CD4-positive, alpha-beta T cell treated with Interleukin-12 subunit alpha and Interleukin-12 subunit beta, for 1 hour (primary cell): Measurements from ENCODE around the gene TSPAN5.

Source experiments
- DNase-seq: peaks from one replicate; pipeline ENCODE4 v3.0.0-alpha.2; 2020

The TSPAN5 gene

DNA sequence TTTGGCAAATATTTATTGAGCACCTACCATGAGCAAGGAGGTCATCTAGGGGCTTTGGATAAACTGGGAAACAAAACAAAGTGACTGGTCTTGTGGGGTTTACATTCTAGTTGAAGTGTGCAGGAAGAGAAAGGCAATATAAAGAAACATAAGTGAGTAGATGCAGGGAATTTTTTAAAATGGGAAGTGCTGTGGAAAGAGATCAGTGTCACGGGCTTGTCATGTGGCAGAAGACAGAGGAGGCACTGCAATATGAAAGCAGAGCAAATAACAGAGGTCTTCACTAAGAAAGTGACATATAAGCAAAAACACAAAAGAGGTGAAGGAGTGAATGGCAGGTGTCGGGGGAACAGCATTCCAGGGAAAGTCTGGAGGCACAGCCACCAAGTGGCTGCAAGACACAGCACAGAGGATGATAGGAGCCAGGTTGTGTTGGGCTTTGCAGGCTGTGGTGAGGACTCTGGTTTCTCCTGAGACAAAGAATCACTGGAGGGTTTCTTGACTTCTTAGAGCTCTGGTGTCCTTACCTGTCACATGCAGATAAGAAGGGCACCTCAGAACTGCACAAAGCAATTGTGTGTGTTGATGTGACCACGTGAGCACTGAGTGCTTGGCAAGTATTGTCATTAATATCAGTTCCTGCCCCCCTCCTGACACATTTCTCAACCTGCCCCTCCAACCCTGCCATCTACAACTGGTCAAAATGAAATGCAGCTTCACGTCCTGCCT is 143.5 kb downstream of the TSPAN5 start:
- no peak for DNase-seq

DNA sequence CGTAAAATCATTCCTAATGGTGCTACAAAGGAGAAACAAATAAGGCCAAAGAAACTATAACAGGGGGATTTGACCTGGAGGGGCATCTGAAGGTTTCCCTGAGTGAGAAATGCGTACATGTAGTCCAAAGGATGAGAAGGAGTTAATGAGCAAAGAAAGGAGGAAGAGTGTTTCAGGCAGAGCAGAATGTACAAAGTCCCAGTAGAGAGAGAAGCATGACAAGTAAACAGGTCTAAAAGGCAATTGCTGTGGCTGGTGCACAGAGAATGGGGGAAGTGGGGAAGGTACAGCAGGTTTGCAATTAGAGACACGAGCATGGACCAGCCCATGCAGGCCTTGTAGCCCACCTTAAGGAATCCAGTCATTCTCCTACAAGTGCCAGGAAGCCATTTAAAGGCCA is 145.5 kb downstream of the TSPAN5 start:
- DNase-seq: no peak

DNA sequence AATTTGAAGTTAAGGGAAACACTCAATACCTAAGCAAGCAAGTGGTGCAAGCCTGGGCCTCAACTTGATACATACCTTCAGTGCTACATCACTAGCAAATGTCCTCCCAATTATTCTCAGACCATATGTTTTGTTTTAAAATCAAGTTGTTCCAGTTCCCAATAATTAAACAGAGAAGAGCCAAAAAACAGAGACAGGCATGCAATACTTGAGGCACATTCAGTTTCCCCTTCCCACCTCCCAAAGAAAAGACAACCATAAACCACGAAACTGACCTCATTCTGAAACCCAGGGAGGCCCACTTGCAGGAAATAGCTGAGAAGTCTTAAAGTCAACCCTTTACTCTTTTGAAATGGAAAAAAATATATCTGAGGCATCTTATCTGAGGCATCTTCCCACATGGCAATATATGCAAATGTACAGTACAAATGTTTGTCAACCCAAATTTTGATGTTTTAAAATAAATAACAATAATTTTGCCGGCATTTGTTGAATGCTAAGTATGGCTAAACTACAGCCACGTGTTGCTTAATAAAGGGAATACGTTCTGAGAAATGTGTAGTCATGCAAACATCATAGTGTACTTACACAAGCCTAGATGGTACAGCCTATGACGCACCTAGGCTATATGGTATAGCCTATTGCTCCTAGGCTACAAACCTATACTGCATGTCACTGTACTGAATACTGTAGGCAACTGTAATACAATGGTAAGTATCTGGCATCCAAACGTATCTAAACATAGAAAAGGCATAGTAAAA is 147.5 kb downstream of the TSPAN5 start:
- DNase-seq: no peak

DNA sequence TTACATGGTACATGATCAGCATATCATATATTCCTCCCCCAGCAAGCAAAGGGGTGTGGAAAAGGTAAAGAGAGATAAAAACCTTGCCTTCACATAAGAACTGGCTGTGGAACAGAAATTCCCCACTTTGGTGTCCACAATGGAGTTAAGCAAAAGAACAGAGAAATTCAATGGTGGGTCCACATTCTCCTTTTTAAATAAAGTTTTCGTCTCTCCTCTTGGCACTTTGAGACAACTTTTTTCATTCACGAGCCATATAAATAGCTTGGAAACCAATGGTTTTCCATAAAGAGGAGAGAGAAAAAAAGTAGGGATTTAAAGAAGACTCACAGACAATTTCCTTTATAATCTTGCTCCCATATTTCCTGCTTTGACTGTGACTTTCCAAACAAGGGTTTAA is 148.1 kb downstream of the TSPAN5 start:
- no peak for DNase-seq

DNA sequence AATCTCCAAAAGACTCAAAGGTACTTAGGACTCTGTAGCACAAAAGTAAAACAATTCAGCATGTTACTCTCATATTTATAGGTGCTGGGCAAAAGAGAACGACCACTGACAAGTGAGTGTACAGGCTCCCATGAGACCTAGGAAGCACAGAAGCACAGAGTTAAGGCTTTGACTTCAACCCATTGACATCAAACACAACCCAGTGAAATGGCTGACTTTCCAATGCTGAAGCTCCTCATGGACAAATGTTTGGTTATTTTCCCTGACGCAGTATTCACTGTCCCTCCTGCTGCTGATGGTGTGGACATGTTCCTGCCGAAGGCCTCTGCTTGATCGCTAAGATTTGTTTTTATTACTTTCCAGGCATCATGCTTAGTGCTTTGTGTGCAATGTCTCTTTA is 148.7 kb downstream of the TSPAN5 start:
- no peak for DNase-seq

DNA sequence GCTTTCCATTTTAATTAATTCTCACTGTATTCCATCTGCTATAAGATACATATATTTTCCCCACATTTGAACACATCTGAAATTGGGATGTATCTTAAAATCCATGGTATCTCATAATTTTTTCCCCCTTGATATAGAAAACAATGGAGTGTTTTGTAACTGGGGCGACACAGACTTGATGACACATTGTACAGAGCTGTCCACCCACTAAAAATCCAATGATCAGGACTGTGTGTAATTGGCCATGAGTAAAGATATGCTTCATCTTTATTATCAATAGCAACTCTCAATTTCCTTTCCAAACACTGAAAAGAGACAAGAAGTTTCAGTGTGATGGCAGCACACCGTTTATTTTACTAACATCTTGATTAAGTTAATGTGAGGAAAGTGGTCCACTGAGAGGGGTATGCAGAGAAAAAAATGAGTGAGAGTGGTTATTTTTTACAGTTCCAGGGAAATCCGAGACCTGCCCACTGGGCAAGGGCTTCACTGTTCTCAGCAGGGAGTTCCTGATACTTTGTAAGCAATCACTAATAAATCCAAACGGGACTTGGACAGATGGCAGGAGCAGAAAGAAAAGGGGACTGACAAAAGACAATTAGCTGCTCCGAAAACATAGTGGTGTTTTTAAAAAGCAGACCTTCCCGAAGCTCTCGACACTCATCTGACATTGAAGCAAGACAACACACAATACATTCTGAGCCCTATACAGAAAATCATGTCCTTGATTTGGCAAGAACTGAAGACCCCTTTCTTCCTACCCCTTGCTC is 149.4 kb downstream of the TSPAN5 start:
- DNase-seq: no peak

DNA sequence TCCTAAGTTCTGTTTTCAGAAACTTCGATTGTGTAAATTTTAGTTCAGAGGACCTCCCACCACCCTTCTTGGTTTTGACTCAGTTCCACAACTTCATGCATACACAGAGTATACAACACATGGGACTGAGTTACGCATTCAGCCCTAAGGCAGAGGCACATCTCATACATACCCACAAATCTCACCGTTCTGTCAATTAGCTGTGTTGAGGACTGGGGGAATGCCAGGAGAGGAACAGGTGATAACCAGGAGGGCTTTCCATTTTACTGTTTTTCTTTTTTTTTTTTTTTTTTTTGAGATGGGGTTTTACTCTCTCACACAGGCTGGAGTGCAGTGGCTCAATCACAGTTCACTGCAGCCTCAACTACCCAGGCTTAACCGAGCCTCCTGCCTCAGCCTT is 150.2 kb downstream of the TSPAN5 start:
- DNase-seq: no peak

DNA sequence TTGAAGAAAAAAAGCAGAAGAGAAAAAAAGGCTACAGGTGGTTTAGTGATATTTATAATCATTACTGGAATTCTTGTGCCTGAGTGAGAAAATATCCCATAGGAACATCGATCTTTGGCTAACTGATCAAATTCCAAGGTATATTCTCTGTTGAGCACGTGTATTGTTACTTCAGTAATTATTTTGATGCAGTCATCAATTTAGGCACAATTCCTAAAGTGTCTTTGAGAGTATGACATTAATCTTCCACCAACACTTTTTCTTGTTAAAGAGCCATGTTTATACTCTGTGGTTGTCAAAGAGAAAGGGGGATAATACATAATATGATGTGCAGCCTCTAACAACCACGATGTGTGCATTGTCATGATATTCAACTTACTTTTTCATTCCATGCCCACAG is 151.1 kb downstream of the TSPAN5 start:
- DNase-seq: no peak

DNA sequence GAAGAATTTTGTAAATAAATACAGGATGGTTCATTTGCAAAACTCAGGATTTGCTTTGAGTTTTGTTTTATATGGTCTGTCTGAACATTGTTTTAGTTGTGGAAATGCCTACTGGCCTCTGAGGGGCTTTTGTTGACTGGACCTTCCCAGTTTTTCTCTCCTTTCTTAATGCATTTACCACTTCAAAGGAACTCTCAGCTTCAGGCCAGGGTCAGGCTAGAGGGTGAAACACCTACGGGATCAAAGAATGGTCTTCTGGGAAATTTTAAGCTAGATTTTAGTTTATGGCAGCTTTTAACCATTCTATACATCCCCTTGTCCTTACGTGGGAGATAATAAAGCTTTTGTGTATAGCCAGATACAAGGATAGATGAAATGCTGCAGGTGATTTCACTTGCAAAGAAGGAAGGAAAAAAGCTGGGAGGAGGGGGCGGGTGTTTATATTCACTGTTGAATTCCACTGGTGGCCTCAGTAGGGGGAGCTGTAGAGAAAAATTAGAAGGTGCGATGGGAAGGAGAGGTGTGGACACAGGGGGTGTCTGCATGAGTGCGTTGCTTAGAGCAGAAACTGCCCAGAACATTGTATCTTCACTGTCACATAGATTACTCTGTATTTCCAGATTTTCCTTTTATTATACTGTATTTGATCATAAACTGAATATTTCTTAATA is 151.8 kb downstream of the TSPAN5 start:
- DNase-seq: no peak

DNA sequence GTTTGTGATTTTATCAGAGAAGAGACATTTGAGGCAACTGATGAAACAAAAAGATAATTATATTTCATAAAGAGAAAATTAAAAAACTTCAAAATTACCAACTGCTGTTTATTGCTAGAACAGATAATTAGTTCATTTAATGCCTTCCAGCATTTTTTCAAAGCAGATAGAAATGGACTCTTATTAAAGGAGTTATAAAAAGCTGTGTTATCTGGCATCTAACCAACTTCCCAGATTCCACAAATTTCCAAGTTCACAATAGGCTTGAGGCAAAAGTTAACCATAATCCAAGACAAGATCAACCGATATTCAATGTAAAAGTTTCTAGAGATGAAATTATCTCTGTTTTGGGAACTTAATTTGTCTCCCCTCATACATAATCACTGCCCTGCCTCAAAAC is 152.4 kb downstream of the TSPAN5 start:
- DNase-seq: no peak

DNA sequence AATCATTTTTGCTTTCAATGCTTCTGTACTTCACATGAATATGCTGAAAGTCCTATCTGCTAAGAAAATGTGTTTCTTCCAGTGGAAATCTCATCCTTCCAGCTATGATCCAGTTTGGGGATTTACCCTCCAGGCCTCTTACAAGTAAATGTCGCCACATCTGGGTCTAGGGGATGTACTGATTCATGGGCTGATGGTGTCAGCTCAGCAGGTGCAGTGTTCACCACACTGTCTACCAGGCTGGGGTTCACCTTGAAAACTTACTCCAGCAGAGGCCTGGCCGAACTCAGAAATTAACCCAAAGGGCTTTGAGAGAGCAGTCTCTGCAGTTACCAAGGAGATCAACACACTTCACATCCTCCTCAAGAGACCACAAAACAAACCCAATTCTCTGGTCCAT is 154.3 kb downstream of the TSPAN5 start:
- no peak for DNase-seq

DNA sequence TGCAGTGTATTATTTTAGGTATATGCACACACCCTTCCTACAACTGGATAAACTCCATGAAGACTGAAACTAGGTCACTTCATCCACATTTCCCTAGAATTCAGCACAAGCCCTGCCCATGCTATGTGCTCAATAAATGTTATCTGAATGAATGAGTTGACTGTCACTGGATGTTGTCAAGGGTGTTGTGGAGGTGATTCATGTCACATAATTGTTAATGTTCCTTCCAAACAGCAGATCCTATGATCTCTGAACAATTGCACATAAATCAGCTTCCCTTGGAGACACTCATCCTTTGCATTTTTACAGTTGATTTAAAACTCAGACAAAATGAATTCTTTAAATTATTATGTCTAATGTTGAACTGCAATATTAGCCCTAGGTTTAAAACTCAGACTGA is 154.7 kb downstream of the TSPAN5 start:
- DNase-seq: no peak

DNA sequence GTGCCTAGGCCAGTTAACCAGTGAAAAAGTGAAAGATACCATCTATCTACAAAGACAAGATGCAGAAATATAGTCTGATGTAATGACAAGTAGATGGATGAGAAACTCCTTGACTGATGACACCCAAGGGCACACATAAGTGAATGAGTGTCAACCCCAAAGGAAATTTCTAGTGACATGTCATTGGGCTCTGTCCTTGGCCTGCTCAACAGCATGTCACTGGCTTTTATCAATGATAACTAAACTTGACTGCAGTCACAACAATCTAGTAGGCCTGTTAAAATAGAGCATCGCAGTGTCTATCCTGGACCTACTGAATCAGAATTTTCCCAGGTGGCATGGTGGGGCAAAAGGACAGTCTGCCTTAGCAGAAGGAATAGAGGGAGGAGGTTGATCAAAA is 155.8 kb downstream of the TSPAN5 start:
- DNase-seq: no peak

DNA sequence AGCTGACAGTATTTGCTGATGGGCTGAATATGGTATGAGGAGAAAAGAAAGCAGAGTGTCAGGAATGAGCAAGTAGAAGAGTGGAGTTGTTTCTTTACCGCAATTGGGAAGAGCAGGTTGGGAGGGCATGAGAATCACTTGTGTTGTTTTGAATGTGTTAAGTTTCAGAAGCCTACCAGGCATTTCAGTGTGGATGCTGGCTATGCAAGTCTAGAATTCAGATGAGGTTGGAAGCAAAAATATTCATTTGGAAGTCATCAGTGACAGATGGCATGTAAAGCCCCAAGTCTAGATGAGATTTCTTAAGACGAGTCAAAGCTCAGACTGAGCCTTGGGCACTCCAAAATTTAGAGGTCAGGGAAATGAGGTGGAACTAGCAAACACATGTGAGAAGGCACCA is 156.4 kb downstream of the TSPAN5 start:
- no peak for DNase-seq

DNA sequence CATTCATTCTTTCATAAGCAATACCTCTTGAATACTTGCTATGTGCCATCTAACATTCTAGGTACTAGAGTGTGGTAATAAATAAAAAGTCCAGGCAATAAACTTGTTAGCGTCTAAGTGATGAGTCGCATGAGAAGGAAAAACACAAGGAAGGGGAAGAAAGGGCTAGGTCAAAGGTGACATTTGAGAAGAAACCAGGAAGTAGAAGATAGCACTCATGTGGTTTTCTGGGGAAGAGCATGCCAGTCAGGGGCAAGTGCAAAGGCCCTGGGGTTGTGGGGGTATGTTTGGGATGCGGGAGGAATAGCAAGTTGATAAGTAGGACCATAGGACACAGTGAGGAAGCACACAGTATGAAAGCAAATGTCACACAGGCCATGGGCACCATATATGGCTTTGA is 157.0 kb downstream of the TSPAN5 start:
- no peak for DNase-seq

DNA sequence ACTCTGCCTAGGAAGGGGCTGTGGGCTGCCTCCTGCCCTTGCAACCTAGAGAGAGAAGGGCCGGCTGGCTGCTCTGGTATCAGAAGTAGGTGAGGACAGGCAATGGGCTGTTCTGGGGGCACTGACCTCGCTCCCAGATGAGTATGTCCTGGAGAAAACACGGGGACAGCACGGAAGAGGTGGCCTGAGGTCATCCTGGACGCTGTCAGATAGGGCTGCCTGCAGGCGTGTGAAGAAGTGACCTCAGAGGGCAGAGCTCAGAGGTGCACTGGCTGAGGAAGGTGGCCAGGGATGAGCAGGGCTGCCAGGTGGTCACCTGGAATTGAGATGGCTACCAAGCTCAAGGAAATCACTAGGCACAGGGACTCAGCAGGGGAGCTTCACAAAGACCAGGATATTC is 159.6 kb downstream of the TSPAN5 start:
- no peak for DNase-seq

DNA sequence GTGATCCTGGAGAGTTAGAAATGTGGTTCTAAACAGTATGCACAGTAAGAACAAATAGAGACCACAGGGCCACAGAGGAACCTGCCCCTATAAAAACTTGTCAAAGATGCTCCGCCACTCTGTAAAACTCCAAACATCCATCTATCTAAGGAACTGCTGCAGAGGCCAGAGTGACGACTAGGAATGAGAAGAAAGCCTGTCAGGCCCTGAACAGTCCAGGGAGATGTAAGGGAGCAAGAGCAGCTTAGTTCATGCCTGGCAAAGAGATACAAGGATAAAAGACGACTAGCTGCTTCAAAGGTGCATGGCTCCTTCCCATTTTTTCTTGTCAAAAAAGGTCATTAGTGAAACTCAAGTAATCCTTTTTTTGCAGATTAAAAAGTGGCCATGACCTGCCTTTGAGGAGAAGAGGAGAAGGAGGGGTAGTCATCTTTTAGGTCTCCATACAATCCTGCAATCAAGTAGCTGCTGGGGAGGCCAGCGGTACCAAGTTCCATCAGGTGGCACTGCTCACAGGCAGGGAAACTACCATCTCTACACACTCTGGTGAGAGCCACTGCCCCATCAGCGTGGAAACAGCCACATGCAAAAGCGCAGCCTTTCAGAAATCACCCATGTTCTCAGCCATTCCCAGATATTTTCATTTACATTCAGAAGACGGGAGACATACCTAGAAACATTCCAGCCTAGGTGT is 162.1 kb downstream of the TSPAN5 start:
- DNase-seq: no peak

DNA sequence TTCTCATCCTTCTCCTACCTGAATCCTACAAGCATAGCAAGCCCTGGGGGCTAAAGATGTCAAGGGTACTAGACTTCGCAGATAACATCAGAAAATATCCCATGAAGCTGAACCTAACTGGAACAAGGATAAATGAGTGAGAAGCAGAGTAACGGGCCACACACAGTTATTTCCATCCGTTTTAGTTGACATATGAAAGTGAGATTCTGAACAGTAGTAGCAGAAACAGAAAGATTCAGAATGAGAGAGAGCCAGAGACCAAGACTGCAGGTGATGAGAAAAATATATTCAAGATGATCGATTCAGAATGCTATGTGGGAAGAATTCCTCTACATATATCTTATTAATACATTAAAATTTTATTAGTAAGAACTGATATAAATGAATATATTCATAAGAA is 165.1 kb downstream of the TSPAN5 start:
- DNase-seq: no peak

DNA sequence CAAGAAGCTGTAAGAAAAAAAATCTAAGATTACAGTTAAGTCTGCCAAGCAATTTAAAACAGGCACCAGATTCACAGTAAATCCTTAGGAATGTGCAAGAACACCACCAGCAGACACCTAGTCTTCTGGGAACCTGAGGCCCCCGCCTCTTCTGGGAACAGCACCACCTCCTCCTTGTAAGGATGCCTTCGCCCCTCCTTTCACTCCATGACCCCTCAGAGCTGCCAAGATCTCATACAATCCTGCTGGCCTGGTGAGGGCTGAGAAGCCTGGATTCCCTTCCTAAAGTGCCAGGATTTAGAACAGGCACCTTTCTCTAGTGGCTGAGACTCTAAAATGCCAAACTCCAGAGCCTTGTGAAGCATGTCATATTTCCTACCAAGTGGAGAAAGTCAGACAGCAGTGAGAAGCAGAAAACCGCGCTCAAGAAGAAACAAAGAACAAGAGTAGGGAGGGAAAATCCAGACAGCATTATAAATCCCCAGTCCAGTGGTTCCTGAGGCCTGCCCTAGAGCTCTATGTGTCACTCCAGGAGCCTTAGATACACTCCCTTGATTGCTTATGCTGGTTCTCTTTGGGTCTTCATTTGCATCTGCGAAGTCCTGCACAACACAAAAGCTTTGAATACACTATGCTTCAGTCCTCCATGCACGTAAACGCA is 166.4 kb downstream of the TSPAN5 start:
- no peak for DNase-seq

DNA sequence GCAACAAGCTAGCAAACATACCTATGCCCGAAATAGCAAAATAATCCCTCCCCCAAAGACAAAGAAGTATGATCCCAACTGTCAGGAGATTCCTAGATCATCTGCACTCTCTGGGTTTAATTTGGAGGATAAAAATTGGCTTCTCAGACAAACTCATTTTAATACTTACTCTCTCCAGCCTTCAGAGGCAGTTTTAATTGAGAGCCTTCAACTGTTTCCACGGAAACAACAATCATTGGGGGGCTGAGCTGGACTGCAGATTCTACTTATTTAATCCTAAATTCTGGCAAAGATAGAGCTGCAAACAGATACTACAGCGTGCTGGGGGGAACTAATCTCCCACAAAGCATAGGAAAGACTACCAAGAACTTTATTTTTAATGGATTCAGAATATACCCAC is 168.2 kb downstream of the TSPAN5 start:
- no peak for DNase-seq

DNA sequence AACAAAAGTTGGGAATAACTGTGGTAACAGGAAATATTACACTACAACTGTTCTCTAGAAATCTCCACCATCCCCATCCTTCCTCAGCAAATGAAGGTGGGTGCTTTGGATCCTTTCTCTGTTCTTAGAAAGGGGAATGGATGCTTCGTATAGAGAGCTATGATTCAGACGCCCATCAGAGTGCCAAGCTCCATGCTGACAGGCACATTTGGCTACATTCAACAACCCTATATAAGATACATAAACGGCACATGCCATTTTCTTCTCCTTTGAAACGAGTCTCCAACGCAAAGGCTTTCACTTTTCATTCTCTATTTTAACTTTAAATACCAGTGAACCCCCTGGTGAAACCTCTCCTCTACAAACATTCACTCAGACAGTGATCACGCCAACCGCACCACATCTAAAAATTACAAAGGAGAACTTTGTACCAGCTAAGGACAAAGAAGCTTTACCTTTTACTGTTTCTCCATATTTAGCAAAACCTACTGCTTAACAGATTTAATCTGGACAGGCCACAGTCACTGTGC is 172.5 kb downstream of the TSPAN5 start:
- no peak for DNase-seq

DNA sequence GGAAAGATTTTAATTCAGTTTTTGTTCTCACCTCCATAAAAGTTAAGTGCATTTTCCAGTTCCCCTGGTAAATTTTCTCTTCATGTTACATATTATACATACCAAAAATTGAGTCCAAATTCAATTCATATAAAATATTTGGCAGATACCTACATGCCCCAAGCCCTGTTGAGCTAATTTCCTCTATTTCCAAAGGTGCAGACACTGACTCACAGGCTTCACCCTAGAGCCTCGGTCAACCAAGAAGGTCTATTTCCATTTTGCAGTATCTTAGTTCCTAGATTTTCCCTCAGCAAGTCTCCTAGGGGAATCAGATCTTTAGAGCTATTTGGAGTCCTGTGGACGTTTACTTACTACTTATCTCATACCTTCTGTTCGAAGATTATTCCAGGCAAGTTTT is 174.4 kb downstream of the TSPAN5 start:
- DNase-seq: no peak
